T-helper 2 cell (primary cell): ENCODE measurements around the gene EDRF1.

Source experiments
- DNase-seq, 5 experiments: peaks; one replicate each; pipeline versions ENCODE4 v3.0.0 to v3.0.0-alpha.2; 2012 to 2022

The EDRF1 gene

GRCh38 chr10:125795128-125795527 lies 75.6 kb downstream of the EDRF1 start:
- DNase-seq = no peak

- DNase-seq = no peak
Observed at GRCh38 chr10:125795637-125796190, 76.2 kb downstream of the EDRF1 start.

- DNase-seq = no peak
Observed at GRCh38 chr10:125797424-125797823, 77.9 kb downstream of the EDRF1 start.

- no peak for DNase-seq
Observed at GRCh38 chr10:125797994-125798662, 78.6 kb downstream of the EDRF1 start.

- no peak for DNase-seq
Observed at GRCh38 chr10:125799451-125800182, 80.1 kb downstream of the EDRF1 start.

- no peak for DNase-seq
Observed at GRCh38 chr10:125801574-125801973, 82.1 kb downstream of the EDRF1 start.

- DNase-seq = no peak
Observed at GRCh38 chr10:125802131-125802530, 82.6 kb downstream of the EDRF1 start.

- DNase-seq = no peak
Observed at GRCh38 chr10:125802739-125803138, 83.2 kb downstream of the EDRF1 start.

GRCh38 chr10:125808047-125808446 lies 88.5 kb downstream of the EDRF1 start:
- no peak for DNase-seq

GRCh38 chr10:125811251-125811650 lies 91.7 kb downstream of the EDRF1 start:
- no peak for DNase-seq

- no peak for DNase-seq
Observed at GRCh38 chr10:125812128-125812750, 92.7 kb downstream of the EDRF1 start.
